ENCODE measurements around the gene LMAN1L.

DNA sequence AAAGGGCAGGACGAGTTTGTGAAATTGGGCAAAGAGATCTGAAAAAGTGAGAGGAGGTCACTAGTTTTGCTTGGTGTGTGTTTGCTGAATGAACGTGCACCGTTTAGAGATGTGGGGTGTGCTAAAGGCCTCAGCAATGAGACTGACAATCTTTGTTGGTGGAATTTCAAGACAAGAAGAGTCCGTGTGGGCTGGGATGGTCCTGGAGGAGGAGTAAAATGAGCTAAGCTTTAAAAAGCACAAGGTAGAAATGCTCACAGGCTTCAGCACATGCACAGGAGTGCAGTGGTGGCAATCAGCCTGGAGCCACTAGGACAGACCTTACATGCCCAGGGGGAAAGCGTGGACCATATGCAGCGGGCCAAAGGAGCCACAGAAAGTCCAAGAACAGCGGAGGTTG lies 12.3 kb downstream of the LMAN1L start:
- TF ChIP-seq, protein P1, sequence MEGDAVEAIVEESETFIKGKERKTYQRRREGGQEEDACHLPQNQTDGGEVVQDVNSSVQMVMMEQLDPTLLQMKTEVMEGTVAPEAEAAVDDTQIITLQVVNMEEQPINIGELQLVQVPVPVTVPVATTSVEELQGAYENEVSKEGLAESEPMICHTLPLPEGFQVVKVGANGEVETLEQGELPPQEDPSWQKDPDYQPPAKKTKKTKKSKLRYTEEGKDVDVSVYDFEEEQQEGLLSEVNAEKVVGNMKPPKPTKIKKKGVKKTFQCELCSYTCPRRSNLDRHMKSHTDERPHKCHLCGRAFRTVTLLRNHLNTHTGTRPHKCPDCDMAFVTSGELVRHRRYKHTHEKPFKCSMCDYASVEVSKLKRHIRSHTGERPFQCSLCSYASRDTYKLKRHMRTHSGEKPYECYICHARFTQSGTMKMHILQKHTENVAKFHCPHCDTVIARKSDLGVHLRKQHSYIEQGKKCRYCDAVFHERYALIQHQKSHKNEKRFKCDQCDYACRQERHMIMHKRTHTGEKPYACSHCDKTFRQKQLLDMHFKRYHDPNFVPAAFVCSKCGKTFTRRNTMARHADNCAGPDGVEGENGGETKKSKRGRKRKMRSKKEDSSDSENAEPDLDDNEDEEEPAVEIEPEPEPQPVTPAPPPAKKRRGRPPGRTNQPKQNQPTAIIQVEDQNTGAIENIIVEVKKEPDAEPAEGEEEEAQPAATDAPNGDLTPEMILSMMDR (conservative IDR thresholded peaks at IDR 0.05; ENCODE audit: low read length): no peak
- TF ChIP-seq EZH2phosphoT487 (IDR thresholded peaks at IDR 0.05; ENCODE audit: borderline replicate concordance, low read depth, low read length): no peak
